Small intestine (tissue), 7 donors: ENCODE data around the gene MTM1. TPM values are rescaled to one million over a fixed set of nuclear protein-coding genes. Genes with fewer than 3 reads are reported as not detected.

Source experiments
- DNase-seq, 2 donors: peaks; one replicate each; pipeline versions ENCODE4 v3.0.0 to v3.0.0-alpha.2; 2013
- FAIRE-seq: peaks from 2 replicates; lab custom pipeline; 2012; peaks lifted over from hg19 to GRCh38; lab: Jason Lieb, UNC
- H3K27ac ChIP-seq, 3 donors: one replicate each; pipeline ENCODE4 v1.5.1; 2013; ENCODE audit warnings: low read length in 2 of 3, mild to moderate bottlenecking in 2 of 3, control low read depth in 1 of 3, inconsistent platforms in 1 of 3, low read depth in 1 of 3, moderate library complexity in 1 of 3
- H3K27me3 ChIP-seq, 3 donors: one replicate each; pipeline ENCODE4 v1.6.1; 2013; ENCODE audit warnings: low read length in 3 of 3, inconsistent platforms in 1 of 3; ENCODE audit not compliant: control insufficient read depth in 3 of 3, insufficient read depth in 3 of 3
- H3K36me3 ChIP-seq, 3 donors: one replicate each; pipeline ENCODE4 v1.6.1; 2013; ENCODE audit warnings: low read length in 3 of 3, inconsistent platforms in 1 of 3, low read depth in 1 of 3, mild to moderate bottlenecking in 1 of 3, moderate library complexity in 1 of 3; ENCODE audit not compliant: control insufficient read depth in 3 of 3, insufficient read depth in 2 of 3
- H3K4me1 ChIP-seq, 3 donors: one replicate each; pipeline ENCODE4 v1.6.1; 2013; ENCODE audit warnings: low read length in 2 of 3, inconsistent platforms in 1 of 3, low read depth in 1 of 3, mild to moderate bottlenecking in 1 of 3, moderate library complexity in 1 of 3; ENCODE audit not compliant: control insufficient read depth in 3 of 3, insufficient read depth in 2 of 3
- H3K4me3 ChIP-seq, 3 donors: one replicate each; pipeline ENCODE4 v1.5.1; 2013; ENCODE audit warnings: low read length in 3 of 3, control low read depth in 1 of 3, inconsistent platforms in 1 of 3, low read depth in 1 of 3, mild to moderate bottlenecking in 1 of 3, moderate library complexity in 1 of 3
- H3K9me3 ChIP-seq, 2 donors: one replicate each; pipeline ENCODE4 v1.6.1; 2013; ENCODE audit warnings: low read depth in 1 of 2, low read length in 1 of 2; ENCODE audit not compliant: control insufficient read depth in 2 of 2, insufficient read depth in 1 of 2
- WGBS, 3 donors: extraction: QIAGEN DNeasy Blood & Tissue Kit; methylation state at CpG; one replicate each; pipeline ENCODE4 v1.1.7; 2013; 5-methylcytosine and 5-hydroxymethylcytosine counted together
- polyA plus RNA-seq, 4 donors: library from polyadenylated mRNA; stranded (reverse) in 3 of 4; unstranded in 1 of 4; fragments of 200-250 nt in 3 of 4; fragments of 120-200 nt in 1 of 4; gene quantifications; one replicate each; pipeline versions ENCODE4 v1.2.1 to v1.2.3, GENCODE V29; 2013
- donor health status: healthy with polysubstance abuse.
- donor health status: control.
- donor health status: control.
- donor health status: Bipolar disorder and iron deficiency.
- donor health status: healthy.

Gene MTM1
- polyA plus RNA-seq, 4 donors, result 7.1 to 16.9 (median 11.9) TPM

DNA sequence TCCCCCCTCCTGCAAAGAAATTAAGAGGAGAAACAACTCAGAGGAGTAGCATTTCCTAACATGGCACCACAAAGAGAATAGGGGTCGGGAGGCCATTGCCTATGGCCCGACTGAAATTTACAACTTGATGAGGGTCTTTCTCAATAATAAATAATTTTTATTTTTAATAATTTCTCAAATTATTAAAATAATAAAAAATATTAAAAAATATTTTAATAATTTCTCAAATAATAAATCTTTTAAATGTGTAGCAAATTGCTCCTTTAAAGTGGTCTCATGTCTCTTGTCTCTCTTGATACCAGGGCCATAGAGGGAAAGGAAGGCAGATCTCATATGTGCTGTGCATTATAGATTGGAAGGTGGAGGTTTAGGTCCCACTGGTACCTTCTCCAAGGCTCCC is 75.5 kb downstream of the MTM1 start:
- no peaks in the 10 kb centered on the region for H3K4me1 ChIP-seq
- no peak for FAIRE-seq
- H3K4me3 ChIP-seq, result no peak overlapping the region
- DNase-seq, result no peak
- WGBS, 3 donors, result 83 to 95% (median 94%) methylated on average over 2 of the region's 2 CpGs
- H3K27ac ChIP-seq, result no peak overlapping the region
- no peaks in the 10 kb centered on the region for H3K9me3 ChIP-seq
- no peaks in the 10 kb centered on the region for H3K27me3 ChIP-seq
- peaks cover 2 to 6% (median 4%) of the 10 kb centered on the region in 3 donors for H3K36me3 ChIP-seq

DNA sequence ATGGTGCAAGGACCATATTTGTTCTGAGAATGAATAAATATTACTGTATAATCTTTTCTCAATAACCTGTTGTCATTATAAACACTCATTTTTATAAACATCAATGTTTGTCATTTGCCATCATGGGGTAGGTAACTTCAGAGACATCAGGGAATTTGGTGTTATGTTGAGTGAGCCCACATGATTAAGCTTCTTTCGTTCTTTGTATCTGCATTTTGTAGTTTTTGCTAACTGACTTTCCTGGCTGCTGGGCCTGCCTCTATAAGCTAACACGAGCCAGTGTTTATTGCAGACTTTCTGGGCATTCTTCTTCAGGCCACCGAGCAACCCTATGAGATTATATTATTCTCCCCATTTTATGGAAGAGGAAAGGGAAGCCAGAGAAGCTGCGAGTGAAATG is 76.0 kb downstream of the MTM1 start:
- 67 to 86% (median 81%) methylated on average over 4 of the region's 4 CpGs for WGBS, 3 donors
- no peak for DNase-seq
- no peak for FAIRE-seq

DNA sequence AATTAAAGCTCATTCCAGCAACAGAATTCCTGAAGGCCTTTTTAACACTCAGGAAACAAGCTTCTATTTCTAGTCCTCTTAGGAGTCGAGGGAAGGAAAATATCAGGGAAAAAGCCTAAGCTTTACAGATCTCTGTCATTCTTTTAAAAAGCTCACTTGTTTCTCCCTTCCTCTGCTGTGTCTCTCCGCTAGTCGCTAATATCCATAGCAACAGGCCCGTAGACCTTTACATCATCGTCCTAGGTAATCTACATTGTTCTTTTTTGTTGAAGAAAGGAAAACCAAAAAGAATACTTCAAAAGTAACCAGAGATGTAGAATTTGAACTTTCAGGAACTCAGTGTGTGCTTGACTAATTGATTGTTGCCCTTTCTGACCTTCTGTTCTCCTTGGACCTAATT is 78.9 kb downstream of the MTM1 start:
- Histone ChIP-seq H3K9me3 (no peaks in the 10 kb centered on the region), H3K36me3 (peaks cover 0 to 11% (median 4%) of the 10 kb centered on the region in 3 donors), H3K27ac (no peak overlapping the region), H3K4me1 (no peaks in the 10 kb centered on the region), H3K4me3 (no peak overlapping the region), H3K27me3 (no peaks in the 10 kb centered on the region)
- 79 to 91% (median 84%) methylated on average over 5 of the region's 5 CpGs for WGBS, 3 donors
- DNase-seq, result no peak
- FAIRE-seq, result no peak

More for the DNA sequence above, 76.0 kb downstream of the MTM1 start:
- Histone ChIP-seq H3K36me3 (peaks cover 2 to 9% (median 4%) of the 10 kb centered on the region in 3 donors), H3K27me3 (no peaks in the 10 kb centered on the region), H3K4me3 (no peak overlapping the region), H3K4me1 (no peaks in the 10 kb centered on the region), H3K27ac (no peak overlapping the region), H3K9me3 (no peaks in the 10 kb centered on the region)

DNA sequence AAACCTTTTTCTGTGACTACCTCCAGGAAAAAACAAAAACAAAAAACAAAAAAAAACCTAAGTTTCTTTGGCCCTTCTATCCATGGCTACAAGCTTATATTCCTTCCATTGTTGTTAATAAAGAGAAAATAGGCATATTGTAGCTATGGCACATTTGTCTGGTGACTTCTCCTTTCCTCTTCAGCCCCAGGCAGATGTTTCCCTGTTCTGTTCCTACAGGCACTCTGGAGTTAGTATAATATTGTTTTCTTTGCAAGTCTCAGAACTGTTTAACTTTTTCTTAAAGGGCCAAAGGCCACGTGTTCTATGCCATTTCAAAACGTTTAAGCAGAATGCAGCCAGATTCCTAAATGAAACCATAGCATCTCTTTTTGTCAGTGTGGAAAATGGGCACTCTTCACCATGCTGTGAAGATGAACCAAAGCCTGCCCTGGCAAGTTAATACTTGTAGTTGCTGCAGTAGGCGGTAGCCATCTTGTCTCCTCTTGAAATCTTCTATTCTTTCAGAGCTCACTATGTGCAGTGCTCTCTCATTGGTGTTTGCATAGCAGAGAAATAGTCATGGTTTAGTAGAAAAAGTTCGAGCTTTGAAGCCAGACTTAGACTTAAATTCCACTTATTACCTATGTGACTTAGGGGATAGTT is 80.0 kb downstream of the MTM1 start:
- Histone ChIP-seq H3K4me1 (no peaks in the 10 kb centered on the region), H3K36me3 (peaks cover 0 to 9% (median 6%) of the 10 kb centered on the region in 3 donors), H3K9me3 (no peaks in the 10 kb centered on the region), H3K27ac (peak overlapping the region in 1 of 3 donors; percentile 20), H3K27me3 (no peaks in the 10 kb centered on the region), H3K4me3 (no peak overlapping the region)
- FAIRE-seq (peak; percentile 70), DNase-seq (no peak)
- WGBS, 3 donors, result 51 to 75% (median 73%) methylated on average over 4 of the region's 4 CpGs

DNA sequence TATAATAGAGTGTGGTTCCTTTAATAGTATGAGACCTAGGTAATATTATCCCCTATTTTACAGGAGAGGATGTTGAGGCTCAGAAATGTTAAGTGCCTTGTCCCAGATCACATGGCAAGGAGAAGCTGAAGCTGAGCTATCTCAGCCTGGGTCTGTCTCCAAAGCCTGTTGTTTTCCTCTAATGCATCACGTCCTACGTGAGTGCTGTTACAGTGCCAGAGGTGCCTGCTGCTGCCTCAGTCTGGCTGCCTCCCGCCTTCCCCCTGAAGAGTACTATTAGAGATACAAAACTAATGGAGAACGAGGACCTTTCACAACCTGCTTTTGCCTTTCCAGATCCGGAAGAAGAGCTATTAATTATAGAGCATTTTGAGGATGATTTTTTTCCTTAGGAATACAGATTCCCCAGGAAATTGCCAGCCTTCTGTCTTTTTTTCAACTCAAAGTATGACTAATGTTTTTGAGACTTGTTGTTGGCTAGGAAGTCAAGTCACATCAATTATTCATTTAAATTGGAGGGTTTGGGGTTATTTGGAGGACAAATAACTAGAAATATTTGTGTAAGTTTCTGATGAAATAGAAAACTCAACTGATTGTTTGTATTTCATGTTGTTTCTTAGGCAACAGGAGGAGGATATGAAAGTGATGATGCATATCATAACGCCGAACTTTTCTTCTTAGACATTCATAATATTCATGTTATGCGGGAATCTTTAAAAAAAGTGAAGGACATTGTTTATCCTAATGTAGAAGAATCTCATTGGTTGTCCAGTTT is 80.9 kb downstream of the MTM1 start:
- peak in 1 of 2 donors; percentile 1 for DNase-seq
- FAIRE-seq, result no peak
- 58 to 83% (median 69%) methylated on average over 8 of the region's 8 CpGs for WGBS, 3 donors
- no peak overlapping the region for H3K4me3 ChIP-seq
- H3K27me3 ChIP-seq, result no peaks in the 10 kb centered on the region
- H3K4me1 ChIP-seq, result no peaks in the 10 kb centered on the region
- H3K27ac ChIP-seq, result peak overlapping the region in 1 of 3 donors; percentile 27
- H3K36me3 ChIP-seq, result peaks cover 0 to 9% (median 6%) of the 10 kb centered on the region in 3 donors
- H3K9me3 ChIP-seq, result no peaks in the 10 kb centered on the region

DNA sequence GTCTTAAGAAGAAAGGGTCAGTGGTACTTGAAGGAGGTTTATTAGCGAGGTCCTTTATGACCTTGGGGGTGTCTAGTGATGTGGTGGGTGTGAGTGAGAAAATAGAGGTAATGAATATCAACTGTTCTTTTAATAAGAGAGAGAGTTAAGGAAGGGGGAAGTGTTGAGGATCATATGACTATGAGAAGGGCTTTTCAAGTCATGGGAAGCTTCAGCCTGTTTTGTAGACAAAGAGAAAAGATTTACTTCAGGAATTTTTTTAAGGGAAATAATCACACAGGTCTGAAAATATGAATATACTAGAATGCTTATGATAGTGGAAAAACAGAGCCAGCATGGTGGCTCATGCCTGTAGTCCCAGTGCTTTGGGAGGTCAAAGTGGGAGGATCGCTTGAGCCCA is 83.5 kb downstream of the MTM1 start:
- WGBS, 3 donors, result 78 to 92% (median 88%) methylated on average over 2 of the region's 2 CpGs

DNA sequence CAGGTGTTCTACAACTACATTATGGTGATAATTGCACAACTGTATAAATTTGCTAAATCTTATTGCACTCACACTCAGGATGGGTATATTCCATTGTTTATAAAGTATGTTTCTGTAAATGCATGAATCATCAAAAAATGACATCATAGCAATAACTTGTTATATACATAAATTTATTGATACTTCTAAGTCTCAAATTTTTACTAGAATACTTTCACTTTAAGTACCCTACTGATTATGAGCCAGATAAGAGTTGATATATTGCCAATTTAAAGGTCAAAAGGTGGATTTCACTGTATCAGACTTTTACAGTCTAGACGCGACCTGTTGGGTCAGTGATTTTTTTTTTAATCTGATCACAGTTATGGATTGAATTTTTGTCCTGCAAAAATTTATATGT is 87.4 kb downstream of the MTM1 start:
- no peak for FAIRE-seq
- no peaks in the 10 kb centered on the region for H3K4me1 ChIP-seq
- peaks cover 0 to 7% (median 4%) of the 10 kb centered on the region in 3 donors for H3K36me3 ChIP-seq
- no peak overlapping the region for H3K4me3 ChIP-seq
- DNase-seq, result no peak
- H3K27me3 ChIP-seq, result no peaks in the 10 kb centered on the region
- H3K9me3 ChIP-seq, result no peaks in the 10 kb centered on the region
- WGBS, 3 donors, result 41 to 71% (median 47%) methylated on average over 2 of the region's 2 CpGs
- H3K27ac ChIP-seq, result no peak overlapping the region

More for the DNA sequence above, 83.5 kb downstream of the MTM1 start:
- H3K27me3 ChIP-seq, result no peaks in the 10 kb centered on the region
- no peaks in the 10 kb centered on the region for H3K9me3 ChIP-seq
- no peak overlapping the region for H3K27ac ChIP-seq
- DNase-seq (no peak), FAIRE-seq (no peak)
- H3K36me3 ChIP-seq, result peaks cover 0 to 6% (median 4%) of the 10 kb centered on the region in 3 donors
- H3K4me3 ChIP-seq, result no peak overlapping the region
- no peaks in the 10 kb centered on the region for H3K4me1 ChIP-seq

DNA sequence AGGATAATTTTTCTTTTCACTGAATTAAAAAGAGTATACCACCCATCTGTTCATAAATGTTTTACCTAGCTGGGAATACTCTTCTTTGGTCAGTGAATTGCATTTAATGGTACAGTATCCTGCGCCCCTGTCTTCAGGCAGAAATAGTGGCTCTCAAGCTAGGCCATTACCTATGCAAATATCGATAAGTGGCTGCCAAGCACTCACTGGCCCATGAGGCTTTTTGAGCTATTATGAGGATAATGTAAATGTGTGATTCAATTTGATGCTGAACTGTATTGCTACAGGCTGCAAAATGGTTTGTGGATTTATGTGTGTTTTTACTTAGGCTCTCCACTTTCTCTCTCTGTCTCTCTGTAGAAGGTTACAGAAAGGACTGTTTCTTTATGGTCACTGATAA is 94.7 kb downstream of the MTM1 start:
- 82 to 96% (median 90%) methylated on average over 2 of the region's 2 CpGs for WGBS, 3 donors
- DNase-seq (no peak), FAIRE-seq (no peak)
- Histone ChIP-seq H3K27ac (no peak overlapping the region), H3K9me3 (no peaks in the 10 kb centered on the region), H3K36me3 (peaks cover 2 to 15% (median 3%) of the 10 kb centered on the region in 3 donors), H3K4me3 (no peak overlapping the region), H3K4me1 (no peaks in the 10 kb centered on the region), H3K27me3 (no peaks in the 10 kb centered on the region)
